Activated naive CD8-positive, alpha-beta T cell treated with anti-CD3 and anti-CD28 coated beads for 36 hours (primary cell): ENCODE results near the gene TMEM266. TPM values are rescaled to one million over a fixed set of nuclear protein-coding genes. Genes with fewer than 3 reads are reported as not detected.

Experiments
- DNase-seq: peaks from one replicate; pipeline ENCODE4 v3.0.0; 2021
- H3K27ac Mint-ChIP-seq: one replicate; pipeline ENCODE4 v1.8.0; 2022; ENCODE audit warnings: mild to moderate bottlenecking, moderate library complexity, mixed read lengths
- H3K27me3 Mint-ChIP-seq: one replicate; pipeline ENCODE4 v1.8.0; 2022; ENCODE audit warnings: mild to moderate bottlenecking, mixed read lengths
- H3K36me3 Mint-ChIP-seq: one replicate; pipeline ENCODE4 v1.8.0; 2021; ENCODE audit warnings: mild to moderate bottlenecking, mixed read lengths
- H3K4me1 Mint-ChIP-seq: one replicate; pipeline ENCODE4 v1.8.0; 2021; ENCODE audit warnings: mixed read lengths
- H3K4me3 Mint-ChIP-seq: one replicate; pipeline ENCODE4 v1.8.0; 2022; ENCODE audit warnings: mild to moderate bottlenecking, moderate library complexity, mixed read lengths
- H3K9me3 Mint-ChIP-seq: one replicate; pipeline ENCODE4 v1.8.0; 2022; ENCODE audit warnings: mixed read lengths
- total RNA-seq, 2 experiments: library from RNA; stranded (reverse); gene quantifications; one replicate each; pipeline ENCODE4 v1.2.3, GENCODE V29; 2021

Gene TMEM266
- total RNA-seq, 2 experiments from 2014 or later: 0.12 TPM; not detected in 1

DNA sequence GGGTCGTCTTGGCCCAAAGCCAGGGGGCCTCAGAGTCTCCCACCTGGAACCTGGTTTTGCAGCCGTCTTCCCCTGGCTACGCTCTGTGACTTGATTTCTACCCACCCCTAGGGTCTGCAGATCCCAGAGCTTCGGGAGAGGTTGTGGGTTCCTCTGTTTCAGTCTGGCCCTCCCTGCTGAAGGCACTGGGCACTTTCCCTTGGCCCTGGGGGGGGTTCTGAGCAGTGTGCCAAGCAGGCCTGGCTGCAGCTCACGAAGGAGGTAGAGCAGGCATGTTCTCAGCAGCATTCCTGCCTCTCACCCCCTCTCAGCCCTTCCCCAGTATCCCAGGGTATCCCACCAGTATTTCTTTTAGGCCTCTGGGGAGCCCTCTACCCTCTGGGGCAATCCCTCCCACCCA lies 99.0 kb downstream of the TMEM266 start:
- Mint-ChIP-seq H3K36me3 (no peaks in the 10 kb centered on the region), H3K9me3 (no peaks in the 10 kb centered on the region), H3K4me3 (no peak overlapping the region), H3K27me3 (no peaks in the 10 kb centered on the region), H3K4me1 (no peaks in the 10 kb centered on the region), H3K27ac (no peak overlapping the region)
- DNase-seq: no peak

DNA sequence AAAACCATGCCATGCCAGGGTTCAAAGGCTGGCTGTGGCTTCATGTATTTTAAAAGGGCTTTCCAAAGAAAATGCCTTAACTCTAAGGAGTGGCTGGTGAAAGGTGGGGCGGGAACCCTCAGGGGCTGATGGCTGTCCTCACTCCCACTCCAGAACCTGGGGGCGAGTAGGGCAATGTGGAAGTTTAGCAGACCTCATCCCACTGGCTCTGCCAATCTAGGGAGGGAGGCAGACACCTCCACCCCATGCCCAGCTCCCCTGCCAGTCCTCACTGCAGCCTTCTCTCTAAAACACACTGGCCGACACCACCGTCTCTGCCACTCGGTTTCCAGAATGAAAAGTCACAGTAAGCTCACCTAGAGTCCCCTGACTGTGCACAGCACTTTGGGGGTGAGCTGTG lies 99.5 kb downstream of the TMEM266 start:
- Mint-ChIP-seq H3K4me3 (no peak overlapping the region), H3K27ac (no peak overlapping the region), H3K4me1 (no peaks in the 10 kb centered on the region), H3K36me3 (no peaks in the 10 kb centered on the region), H3K27me3 (no peaks in the 10 kb centered on the region), H3K9me3 (no peaks in the 10 kb centered on the region)
- DNase-seq: no peak

DNA sequence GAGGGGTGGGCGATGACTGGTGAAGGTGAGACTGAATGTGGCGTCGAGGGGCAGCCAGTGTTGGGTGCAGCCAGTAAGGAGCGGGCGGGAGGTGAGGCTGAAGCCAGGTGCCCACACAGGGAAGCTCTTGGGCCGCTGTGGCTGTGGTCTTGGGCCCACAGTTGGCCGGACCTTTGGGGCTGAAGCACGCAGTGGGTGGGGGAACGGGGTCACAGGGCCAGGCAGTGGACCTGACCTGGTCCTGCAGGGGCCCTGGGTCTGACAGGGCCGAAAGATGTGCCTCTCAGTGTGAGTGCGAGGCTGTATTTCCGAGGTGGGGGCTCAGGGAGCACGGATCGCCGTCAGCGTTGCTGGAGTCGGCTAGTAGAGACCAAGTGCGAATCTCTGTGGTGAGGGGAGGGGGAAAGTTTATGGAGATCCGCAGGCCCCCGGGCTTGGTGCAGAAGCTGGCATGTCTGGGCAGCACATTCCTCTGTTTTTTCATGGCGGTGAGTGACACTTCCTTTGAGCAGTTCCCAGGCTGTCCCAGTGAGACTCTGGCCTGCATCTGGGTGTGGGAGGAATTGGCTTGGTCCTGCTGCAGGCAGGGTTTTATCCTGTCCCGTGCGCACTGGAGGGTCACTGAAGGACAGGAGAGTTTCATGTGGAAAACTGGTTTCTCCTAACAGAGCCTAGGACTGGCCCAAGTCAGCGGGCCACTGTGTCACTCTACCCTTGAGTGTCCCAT lies 100.8 kb downstream of the TMEM266 start:
- Mint-ChIP-seq H3K4me1 (no peaks in the 10 kb centered on the region), H3K27me3 (no peaks in the 10 kb centered on the region), H3K27ac (no peak overlapping the region), H3K36me3 (no peaks in the 10 kb centered on the region), H3K9me3 (no peaks in the 10 kb centered on the region), H3K4me3 (no peak overlapping the region)
- no peak for DNase-seq

DNA sequence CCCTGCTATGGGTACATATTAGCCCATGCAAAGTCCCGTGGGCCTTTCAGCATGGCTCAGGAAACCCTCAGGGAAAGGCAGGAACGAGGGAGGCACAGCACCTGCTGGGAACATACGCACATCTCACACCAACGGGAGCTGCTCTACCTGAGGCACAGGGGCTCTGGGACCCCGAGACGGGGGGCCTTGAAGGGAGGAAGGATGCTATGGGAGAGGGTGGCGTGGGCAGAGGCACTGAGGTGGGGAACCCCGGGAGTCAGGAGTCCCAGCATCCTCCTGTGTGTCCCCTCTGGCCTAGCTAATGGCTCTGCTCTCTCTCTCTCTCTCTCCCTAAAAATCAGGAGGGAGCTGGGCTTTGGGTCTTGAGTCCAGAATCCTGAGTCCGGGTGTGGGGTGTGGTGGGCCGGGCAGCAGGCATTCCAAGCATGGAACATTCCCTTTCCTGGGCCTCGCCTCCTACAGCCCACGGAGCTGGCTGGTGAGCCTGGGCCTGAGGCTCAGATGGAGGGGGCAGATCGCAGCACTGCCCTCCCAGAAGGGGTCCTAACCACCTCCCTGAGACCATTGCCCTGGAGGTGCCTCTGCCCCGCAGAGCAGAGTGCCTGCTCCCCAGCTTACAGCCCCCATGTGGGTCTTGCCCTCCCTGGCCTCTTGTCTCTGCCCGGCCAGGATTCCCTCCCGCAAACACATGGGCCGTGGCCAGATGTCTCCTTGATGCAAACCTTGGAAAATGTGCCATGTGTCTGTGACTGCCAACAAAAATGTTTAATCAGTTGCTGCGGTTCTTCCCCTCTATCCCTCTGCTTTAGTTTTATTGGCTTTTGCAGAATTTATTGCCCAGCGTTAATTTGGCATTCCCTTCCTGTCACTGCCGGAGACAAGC lies 101.6 kb downstream of the TMEM266 start:
- no peaks in the 10 kb centered on the region for H3K4me1 Mint-ChIP-seq
- no peak for DNase-seq
- H3K27ac Mint-ChIP-seq: no peak overlapping the region
- H3K4me3 Mint-ChIP-seq: no peak overlapping the region
- no peaks in the 10 kb centered on the region for H3K36me3 Mint-ChIP-seq
- H3K9me3 Mint-ChIP-seq: no peaks in the 10 kb centered on the region
- no peaks in the 10 kb centered on the region for H3K27me3 Mint-ChIP-seq

DNA sequence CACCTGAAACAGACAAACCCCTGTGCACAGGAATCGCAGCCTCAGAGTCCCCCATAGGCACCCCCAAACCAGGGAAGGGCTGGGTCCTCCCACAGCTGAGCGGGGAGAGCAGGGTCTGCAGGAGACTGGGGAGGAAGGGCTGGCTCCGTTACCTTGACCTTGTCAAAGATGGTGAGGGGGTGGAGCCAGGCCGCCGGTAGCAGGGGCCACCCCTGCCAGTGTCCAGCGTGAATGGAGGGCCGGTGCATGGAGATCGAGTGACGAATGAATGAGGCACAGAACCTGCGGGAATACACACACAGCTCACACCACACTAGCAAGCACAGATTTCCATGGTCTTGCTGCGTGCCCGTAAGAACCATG lies 102.2 kb downstream of the TMEM266 start:
- no peak for DNase-seq
- no peaks in the 10 kb centered on the region for H3K4me1 Mint-ChIP-seq
- no peak overlapping the region for H3K27ac Mint-ChIP-seq
- no peaks in the 10 kb centered on the region for H3K27me3 Mint-ChIP-seq
- no peaks in the 10 kb centered on the region for H3K9me3 Mint-ChIP-seq
- no peak overlapping the region for H3K4me3 Mint-ChIP-seq
- H3K36me3 Mint-ChIP-seq: no peaks in the 10 kb centered on the region

DNA sequence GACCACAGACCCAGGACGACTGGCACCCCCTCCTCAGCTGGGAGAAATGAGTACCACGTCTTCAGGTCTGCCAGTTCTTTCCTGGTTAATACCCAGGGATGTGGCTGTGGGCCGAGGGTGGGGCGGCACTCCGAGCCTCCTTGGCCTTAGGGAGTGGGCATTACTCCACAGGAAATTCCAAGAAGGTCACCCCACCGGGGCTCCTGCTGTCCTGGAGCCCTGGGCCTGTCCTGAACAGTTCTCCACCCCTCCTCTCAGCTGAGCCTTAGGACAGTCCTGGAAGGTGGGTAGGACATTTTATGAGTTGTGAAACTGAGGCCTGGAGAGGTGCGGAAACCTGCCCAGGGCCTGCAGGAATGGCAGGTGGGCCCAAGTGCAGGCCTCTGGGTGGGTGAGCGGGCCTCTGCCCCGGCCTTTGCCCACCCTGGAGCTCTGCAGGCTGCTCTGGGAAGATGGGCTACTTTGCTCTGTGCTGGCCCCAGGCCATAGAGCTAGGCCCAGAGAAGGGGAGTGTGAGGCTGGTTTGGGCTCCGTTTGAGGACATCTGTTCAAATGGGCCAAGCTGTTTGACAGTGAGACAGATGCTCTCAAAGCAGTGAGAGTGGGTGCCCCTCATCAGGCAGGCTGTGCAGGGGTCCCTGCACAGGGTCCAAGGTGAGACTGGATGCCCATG lies 103.1 kb downstream of the TMEM266 start:
- no peaks in the 10 kb centered on the region for H3K27me3 Mint-ChIP-seq
- no peak for DNase-seq
- no peaks in the 10 kb centered on the region for H3K36me3 Mint-ChIP-seq
- no peak overlapping the region for H3K27ac Mint-ChIP-seq
- H3K4me3 Mint-ChIP-seq: no peak overlapping the region
- no peaks in the 10 kb centered on the region for H3K9me3 Mint-ChIP-seq
- H3K4me1 Mint-ChIP-seq: no peaks in the 10 kb centered on the region

DNA sequence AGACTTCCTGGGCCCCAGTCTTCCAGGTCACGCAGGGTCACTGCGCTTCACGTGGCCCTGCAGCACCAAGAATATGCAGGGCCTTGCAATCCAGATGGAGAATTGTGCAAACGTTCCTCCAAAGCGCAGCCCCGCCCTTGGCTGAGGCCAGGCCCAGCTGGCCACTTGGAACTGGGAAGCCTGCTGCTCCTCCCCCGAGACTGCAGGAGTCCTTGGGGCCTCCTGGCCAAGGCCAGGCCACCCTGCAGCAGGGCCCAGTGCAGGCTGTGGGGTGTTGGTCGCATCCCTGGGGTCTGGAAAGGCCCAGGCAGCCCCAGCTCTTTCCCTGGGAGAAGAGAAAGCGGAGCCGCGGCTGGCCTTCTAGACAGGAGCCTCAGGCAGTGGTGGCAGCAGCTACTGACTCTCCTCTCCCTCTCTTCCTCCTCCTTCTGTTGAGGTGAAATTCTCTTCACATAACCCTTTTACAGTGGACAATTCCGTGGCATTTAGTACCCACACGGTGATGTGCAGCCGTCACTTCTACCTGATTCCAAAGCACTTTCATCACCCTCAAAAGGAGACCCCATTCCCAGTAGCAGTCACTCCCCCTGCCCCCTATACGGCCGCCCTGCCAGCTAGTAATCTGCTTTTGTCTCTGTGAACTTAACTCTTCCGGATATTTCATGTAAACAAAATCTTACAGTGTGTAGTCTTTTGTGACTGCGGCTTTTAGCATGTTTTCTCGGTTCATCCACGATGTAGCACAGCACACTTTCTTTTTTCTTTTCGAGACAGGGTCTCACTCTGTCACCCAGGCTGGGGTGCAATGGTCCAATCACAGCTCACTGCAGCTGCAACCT lies 103.9 kb downstream of the TMEM266 start:
- H3K27ac Mint-ChIP-seq: no peak overlapping the region
- no peaks in the 10 kb centered on the region for H3K27me3 Mint-ChIP-seq
- H3K9me3 Mint-ChIP-seq: no peaks in the 10 kb centered on the region
- DNase-seq: no peak
- H3K4me3 Mint-ChIP-seq: no peak overlapping the region
- H3K4me1 Mint-ChIP-seq: no peaks in the 10 kb centered on the region
- no peaks in the 10 kb centered on the region for H3K36me3 Mint-ChIP-seq

DNA sequence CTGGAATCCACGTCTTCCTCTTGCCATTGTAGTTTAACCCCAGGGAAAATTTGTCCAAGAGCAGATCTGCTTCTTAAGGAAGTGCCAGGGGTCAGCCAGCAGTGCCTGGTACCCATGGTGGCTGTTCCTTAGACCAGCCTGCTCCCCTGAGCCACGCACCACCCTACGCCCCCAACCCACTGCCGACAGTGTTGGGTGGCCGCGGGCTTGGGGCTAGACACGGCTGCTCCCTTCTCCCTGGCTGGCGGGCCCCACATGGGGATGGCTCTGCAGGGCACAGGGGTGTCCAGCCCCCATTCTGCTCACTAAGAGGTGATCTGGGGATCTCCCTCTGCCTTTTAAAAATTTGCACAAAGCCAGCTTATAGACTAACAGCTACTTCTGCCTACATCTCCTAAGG lies 104.8 kb downstream of the TMEM266 start:
- DNase-seq: no peak
- Mint-ChIP-seq H3K27me3 (no peaks in the 10 kb centered on the region), H3K4me1 (no peaks in the 10 kb centered on the region), H3K36me3 (no peaks in the 10 kb centered on the region), H3K4me3 (no peak overlapping the region), H3K27ac (no peak overlapping the region), H3K9me3 (no peaks in the 10 kb centered on the region)

DNA sequence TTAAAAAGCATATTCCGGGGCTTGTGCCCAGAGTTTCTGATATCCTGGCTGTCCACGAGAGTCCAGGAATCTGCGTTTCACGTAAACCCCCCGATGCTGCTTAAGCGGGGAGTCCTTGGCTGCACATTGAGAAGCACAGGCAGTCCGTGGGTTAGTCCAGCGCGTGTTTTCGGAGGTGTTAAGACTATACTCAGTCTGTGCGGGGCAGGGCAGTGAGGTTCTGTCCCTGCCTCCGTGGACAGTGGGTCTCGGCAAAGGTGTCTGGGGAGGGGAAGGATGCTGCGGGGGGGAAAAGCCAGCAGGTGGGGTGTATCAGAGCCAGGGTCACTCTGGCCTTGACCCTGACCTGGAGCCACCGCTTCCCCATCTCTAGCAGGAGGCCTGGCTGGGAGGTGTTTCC lies 106.2 kb downstream of the TMEM266 start:
- Mint-ChIP-seq H3K4me1 (no peaks in the 10 kb centered on the region), H3K9me3 (no peaks in the 10 kb centered on the region), H3K4me3 (no peak overlapping the region), H3K27me3 (no peaks in the 10 kb centered on the region), H3K36me3 (no peaks in the 10 kb centered on the region), H3K27ac (no peak overlapping the region)
- no peak for DNase-seq

DNA sequence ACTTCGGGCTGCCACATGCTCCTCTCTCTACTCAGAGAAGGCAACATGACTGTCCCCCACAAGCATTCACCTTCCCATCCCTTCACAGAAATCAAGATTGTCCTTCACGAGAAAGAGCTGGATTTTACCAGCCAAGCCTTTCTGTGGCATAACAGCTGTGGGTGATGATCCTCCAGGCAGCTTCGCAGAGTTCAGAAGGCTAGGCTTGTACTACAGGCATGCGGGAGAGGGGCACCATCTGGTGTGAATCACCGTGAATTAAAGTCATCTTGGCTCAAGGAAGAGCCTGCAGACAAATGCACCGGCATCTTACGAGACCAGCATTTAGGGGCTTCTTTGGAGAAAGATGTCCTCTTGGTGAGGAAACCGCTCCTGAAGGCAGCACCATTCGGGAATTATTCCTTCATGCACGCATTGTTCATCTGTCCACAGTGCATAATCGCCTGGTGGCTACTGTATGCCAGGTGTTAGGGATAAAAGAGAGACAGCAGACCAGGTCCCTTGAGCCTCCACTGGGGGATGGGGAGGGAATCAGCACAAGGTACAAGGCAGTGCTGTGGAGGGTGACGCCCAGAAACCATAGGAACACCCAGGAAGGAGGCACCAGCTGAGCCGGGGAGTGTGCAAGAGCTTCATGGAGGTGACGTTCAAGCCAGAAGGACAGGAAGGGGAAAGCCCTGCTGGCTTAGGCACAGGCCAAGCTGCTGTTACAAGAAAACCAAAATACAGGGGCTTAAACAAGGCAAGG lies 108.6 kb downstream of the TMEM266 start:
- Mint-ChIP-seq H3K4me3 (no peak overlapping the region), H3K27ac (no peak overlapping the region), H3K4me1 (no peaks in the 10 kb centered on the region), H3K27me3 (peaks cover 10% of the 10 kb centered on the region), H3K36me3 (no peaks in the 10 kb centered on the region), H3K9me3 (no peaks in the 10 kb centered on the region)
- DNase-seq: no peak

DNA sequence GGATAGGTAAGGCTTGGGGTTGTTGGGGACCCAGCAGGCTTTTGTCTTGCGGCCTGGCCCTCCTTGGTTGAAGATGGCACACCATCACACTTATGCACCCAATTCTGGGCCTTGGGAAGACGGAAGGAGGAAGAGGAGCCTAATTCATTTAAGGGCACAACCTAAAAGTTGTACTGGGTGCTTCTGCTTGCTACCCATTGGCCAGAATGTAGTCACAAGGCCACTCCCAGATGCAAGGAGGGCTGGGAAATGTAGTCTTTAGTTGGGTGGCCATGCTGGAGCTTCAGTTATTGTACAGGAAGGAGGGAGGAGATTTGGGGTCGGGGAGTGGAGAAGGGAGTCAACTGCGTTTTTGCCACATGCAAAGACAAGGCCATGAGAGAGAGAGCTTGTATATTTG lies 109.2 kb downstream of the TMEM266 start:
- Mint-ChIP-seq H3K27me3 (peaks cover 10% of the 10 kb centered on the region), H3K36me3 (no peaks in the 10 kb centered on the region), H3K27ac (no peak overlapping the region), H3K4me3 (no peak overlapping the region), H3K4me1 (no peaks in the 10 kb centered on the region), H3K9me3 (no peaks in the 10 kb centered on the region)
- no peak for DNase-seq

DNA sequence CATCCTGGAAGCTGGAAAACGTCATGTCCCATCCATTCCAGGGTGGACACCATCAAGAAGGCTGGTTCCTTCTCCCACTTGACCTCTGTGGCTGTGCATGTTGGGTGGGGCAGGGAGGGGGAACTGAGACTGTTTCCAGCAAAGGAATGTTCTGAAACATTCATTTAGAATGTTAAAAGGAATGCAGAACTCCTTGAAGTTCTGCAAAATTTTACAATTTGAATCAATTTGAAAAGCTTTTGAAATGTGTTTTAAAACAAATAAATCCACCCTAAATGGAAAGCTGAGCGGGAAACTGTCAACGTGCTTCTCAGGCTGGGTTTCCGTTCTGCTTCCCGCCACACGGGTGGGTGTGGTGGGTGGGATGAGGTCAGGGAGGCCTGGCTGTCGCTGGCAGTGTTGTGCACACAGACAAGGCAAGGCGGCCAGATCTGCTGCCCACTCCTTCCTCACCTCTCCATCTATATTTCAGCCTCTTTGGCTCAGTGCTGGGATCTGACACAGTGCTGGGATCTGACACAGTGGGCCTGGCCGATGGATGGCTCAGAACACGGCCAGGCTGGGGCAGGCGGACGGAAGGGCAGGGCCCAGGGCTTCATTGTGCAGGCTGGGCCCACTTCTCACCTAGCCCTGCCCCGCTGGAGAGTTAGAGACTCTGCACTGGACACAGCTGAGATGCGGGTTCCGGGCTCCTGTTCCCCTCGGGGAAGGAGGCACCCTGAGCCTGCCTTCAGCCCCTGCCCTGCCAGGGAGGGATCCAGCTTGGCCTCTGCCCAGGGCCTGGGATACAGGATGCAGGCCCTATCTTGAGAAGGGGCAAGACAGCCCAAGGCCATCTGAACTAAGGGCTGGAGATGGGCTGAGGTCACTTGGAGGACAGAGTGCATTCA lies 110.4 kb downstream of the TMEM266 start:
- DNase-seq: no peak
- peaks cover 10% of the 10 kb centered on the region for H3K27me3 Mint-ChIP-seq
- no peaks in the 10 kb centered on the region for H3K4me1 Mint-ChIP-seq
- H3K36me3 Mint-ChIP-seq: no peaks in the 10 kb centered on the region
- no peak overlapping the region for H3K4me3 Mint-ChIP-seq
- H3K9me3 Mint-ChIP-seq: no peaks in the 10 kb centered on the region
- H3K27ac Mint-ChIP-seq: no peak overlapping the region

DNA sequence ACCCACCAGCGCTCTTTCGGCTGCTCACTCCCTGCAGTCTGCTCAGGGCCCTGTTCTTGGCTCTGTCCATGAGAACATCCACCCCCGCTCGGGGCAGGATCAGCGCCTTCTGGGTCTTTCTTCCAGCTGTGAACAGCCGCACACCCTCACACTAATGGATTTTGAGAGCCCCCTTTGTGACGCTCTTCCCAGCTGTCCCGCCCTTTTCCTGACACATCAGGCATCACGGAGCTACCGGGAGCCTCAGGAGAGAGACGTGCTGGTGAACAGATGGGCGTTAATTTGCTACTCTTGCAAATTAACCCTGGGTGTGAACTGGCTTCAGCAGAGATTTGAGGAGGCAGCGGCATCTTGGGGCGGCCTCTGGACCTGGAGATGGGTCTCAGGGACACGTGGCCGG lies 113.0 kb downstream of the TMEM266 start:
- H3K27me3 Mint-ChIP-seq: peaks cover 19% of the 10 kb centered on the region
- no peak for DNase-seq
- H3K4me1 Mint-ChIP-seq: no peaks in the 10 kb centered on the region
- no peaks in the 10 kb centered on the region for H3K9me3 Mint-ChIP-seq
- no peak overlapping the region for H3K4me3 Mint-ChIP-seq
- H3K27ac Mint-ChIP-seq: no peak overlapping the region
- no peaks in the 10 kb centered on the region for H3K36me3 Mint-ChIP-seq
